GM18909 (cell line): ENCODE results near the gene TTI1.
"Not testable (repeated sequence)": the region's sequence is repeated elsewhere in the genome, so short reads cannot be mapped to it uniquely, and the experiment has no call there.

Experiments
- ATAC-seq: cut with Tn5 transposase; IDR thresholded peaks from one replicate; pipeline ENCODE4 v1.9.1; 2021; ENCODE audit warnings: mild to moderate bottlenecking; ENCODE audit not compliant: unreplicated experiment, poor library complexity

The TTI1 gene

GRCh38 chr20:38017959-38018358 lies 15.3 kb downstream of the TTI1 start:
- ATAC-seq: no peak

- ATAC-seq: no peak
These were observed 19.4 kb downstream of the TTI1 start for GRCh38 chr20:38013887-38014286.

GRCh38 chr20:38012332-38012731 lies 20.9 kb downstream of the TTI1 start:
- no peak for ATAC-seq

- ATAC-seq: no peak
These were observed 21.6 kb downstream of the TTI1 start for GRCh38 chr20:38011696-38012095.

- not testable (repeated sequence) for ATAC-seq
These were observed 23.8 kb downstream of the TTI1 start for GRCh38 chr20:38009416-38009815.

- ATAC-seq: no peak
These were observed 24.9 kb downstream of the TTI1 start for GRCh38 chr20:38008233-38008944.

GRCh38 chr20:38007526-38007925 lies 25.7 kb downstream of the TTI1 start:
- no peak for ATAC-seq

- ATAC-seq: no peak
These were observed 27.4 kb downstream of the TTI1 start for GRCh38 chr20:38005903-38006302.

- no peak for ATAC-seq
These were observed 28.8 kb downstream of the TTI1 start for GRCh38 chr20:38004416-38004815.

GRCh38 chr20:38002422-38002821 lies 30.8 kb downstream of the TTI1 start:
- ATAC-seq: no peak

- ATAC-seq: no peak
These were observed 31.3 kb downstream of the TTI1 start for GRCh38 chr20:38001981-38002380.

GRCh38 chr20:38001173-38001875 lies 31.9 kb downstream of the TTI1 start:
- no peak for ATAC-seq

GRCh38 chr20:38000293-38000692 lies 33.0 kb downstream of the TTI1 start:
- no peak for ATAC-seq

- ATAC-seq: no peak
These were observed 33.6 kb downstream of the TTI1 start for GRCh38 chr20:37999526-38000263.

- no peak for ATAC-seq
These were observed 35.7 kb downstream of the TTI1 start for GRCh38 chr20:37997516-37997915.

- no peak for ATAC-seq
These were observed 37.2 kb downstream of the TTI1 start for GRCh38 chr20:37995856-37996605.

GRCh38 chr20:37994512-37994911 lies 38.7 kb downstream of the TTI1 start:
- no peak for ATAC-seq

- ATAC-seq: no peak
These were observed 40.4 kb downstream of the TTI1 start for GRCh38 chr20:37992802-37993409.

- no peak for ATAC-seq
These were observed 41.3 kb downstream of the TTI1 start for GRCh38 chr20:37991908-37992307.
